GM20431 (cell line): ENCODE measurements around the gene WNK2.

Experiments used
- in situ Hi-C: fragments of 300-500 bp; cut with MseI, MboI; formaldehyde crosslinking; loops from one replicate; pipeline ENCODE4 v1.15.0; 2020; ENCODE audit warnings: low sequenced_read_pairs; ENCODE audit not compliant: unreplicated experiment

Gene WNK2

DNA sequence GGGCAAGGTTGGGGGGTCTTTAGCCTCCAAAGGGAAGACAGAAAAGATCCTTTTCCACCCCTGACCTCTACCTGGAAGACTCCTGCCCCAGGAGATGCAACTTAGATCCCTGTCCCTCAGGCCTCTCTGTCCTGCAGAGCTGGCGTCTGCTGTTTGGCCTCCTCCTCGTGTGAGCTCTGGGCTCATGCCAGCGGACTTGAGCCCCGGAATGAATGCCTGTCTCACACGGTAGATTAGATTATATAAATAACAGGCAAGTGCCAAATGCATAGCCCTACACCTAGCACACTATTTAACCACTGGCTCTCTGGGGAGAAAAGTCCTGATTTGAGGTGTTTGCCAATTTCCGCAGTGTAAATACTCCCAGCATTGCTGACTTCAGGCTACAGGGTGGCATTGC lies 1.4 kb upstream of the WNK2 start:
- in situ Hi-C loops: no loop called here

DNA sequence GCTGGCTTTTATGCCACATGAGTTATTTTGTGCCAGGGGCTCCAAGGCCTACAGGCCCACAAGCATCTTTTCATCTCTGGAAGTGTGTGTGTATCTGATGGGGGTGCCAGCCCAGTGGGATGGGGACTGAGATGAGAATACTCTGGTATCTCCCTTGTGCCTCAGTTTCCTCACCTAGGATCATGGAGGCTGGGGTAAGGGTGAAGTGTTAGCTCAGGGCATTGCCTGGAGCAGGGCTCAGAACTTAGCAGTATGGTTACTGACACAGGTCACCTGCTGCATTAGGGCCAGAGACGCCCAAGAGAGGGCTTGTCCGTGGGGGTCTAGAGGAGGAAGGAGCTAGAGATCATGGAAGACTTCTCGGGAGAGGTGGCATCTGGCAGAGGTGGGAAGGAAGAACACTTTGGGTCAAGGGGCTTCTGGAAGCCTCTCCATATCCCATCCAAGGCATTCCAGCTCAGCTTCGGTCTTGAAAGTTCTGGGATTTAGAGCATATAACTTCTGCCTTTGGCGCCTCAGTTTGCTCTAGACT lies 742 bp upstream of the WNK2 start:
- in situ Hi-C loops: no loop called here

DNA sequence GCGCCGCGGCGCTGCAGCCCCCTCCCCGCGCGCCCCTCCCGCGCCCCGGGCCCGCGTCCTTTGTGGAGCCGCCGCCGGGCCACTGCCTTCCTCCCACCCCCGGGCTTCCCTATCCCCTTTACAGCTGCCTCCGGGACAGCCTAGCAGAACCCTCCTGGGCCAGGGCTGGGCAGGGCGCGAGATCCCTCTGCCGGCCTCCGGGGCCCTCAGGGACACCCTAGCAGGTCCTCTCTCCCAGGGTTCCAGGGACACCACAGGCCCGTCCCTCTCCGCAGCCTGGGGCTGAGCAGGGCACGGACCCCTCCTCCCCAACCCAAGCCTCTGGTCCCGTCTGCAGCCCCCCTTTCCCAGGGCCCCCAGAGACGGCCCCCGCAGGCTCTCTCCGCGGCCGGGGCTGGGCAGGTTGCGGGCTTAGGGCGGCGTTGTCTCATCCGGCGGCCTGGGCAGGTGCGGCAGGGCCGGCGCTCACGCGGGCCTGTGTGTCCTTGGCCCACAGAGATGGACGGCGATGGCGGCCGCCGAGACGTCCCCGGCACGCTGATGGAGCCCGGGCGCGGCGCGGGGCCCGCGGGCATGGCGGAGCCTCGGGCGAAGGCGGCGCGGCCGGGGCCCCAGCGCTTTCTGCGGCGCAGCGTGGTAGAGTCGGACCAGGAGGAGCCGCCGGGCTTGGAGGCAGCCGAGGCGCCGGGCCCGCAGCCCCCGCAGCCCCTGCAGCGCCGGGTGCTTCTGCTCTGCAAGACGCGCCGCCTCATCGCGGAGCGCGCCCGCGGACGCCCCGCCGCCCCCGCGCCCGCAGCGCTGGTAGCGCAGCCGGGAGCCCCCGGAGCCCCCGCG lies 710 bp downstream of the WNK2 start:
- in situ Hi-C loops: no loop called here

DNA sequence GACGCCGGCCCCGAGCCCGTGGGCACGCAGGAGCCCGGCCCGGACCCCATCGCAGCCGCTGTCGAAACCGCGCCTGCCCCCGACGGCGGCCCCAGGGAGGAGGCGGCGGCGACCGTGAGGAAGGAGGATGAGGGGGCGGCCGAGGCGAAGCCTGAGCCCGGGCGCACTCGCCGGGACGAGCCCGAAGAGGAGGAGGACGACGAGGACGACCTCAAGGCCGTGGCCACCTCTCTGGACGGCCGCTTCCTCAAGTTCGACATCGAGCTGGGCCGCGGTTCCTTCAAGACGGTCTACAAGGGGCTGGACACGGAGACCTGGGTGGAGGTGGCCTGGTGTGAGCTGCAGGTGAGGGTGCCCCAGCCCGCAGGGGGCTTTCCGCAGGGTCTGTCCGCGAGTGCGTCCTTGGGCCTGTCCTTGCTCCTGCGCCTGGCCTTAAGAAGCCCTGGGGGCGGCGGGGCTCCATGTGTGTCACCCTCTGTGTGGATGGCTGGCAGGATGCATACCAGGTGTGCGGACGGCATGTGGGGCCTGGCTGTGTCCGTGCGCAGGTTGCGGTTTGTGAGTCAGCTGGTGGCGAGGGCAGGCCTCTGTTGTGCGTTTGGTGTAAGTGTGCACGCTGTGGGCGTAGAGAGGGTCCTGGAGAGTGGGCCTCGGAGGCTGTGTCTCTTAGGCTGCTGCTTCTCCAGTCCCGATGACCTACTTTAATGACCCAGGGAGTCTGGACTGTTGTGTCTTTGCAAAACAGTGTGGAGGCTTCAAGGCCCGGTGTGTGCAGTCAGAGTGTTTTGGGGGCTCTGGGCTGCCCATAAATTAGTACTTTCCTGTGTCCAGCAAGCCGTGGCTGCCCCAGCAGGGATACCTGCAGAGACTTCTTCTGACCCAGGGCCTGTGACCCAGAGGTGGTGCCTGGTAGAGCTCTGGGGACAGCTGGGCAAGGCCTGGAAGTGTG lies 1.6 kb downstream of the WNK2 start:
- in situ Hi-C loops: no loop called here

DNA sequence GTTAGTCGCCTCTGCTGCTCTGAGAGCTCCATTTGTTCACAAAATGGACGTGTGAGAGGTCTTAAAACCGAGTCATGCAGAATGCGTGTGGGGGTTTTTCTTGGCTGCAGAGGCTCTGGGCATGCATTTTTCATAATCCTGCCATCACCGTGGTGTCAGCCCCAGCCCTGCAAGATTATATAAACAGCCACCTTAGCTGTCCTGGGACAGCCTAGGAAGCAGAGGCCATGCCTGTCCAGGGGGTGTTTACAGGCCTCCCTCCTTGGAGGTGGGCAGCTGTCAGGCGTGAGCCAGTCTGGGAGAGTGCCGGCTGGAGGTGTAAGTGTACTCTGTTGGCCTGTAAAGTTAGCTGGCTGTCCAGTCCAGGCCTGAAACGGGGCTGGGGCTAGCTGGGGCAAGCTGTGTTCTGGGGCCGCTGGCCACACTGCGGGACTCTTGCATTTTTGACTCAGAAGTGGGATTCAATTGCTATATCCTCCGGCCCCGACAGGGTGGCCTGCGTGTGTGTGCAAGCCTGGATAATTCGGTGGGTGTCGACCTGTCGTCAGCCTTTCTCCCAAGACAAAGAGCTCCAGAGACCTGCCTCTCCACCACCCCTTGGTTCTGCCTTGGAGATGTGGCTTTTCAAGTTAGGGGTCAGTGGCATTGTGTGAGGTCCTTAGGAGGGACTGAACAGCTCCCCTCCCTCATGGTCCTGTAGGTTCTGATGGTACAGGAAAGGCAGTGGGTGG lies 2.4 kb downstream of the WNK2 start:
- in situ Hi-C loops: no loop called here

DNA sequence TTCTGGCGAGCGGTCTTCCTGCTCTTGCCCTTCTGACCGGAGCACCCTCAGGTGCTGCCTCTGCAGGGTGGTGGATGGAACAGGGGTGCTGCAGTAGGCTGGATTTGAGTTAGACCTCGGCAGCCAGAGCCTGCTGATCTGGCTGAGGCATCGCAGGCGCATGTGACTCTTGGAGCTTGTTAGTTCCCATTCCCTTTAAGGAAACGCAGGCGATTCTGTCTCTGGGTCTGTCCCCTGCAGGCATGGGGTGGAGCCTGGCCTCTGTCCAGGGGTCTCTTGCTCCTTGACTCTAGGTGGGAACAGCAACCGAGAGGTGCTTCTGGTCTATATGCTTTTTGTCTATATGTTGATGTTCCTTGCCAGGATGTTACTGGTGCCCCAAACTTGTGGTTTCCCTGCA lies 3.1 kb downstream of the WNK2 start:
- in situ Hi-C loops: no loop called here

DNA sequence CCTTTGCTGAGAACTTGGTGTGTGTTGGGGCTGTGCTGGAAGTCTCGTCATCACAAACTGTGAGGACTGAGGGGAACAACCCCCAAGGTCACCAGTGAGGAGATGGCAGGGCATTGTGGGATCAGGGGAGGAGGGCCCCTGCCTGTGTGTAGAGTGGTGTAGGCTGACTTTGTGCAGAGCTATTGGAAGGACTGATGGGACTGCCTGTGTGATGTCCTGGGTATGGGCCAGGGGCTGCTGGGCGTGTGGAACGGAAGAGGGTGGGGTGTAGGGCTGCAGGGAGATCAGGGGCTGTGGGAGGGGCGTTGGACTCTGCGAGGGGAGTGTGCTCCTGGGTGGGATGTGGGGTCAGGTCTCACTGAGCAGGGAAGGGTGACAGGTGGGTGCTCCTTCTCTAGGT lies 3.6 kb downstream of the WNK2 start:
- in situ Hi-C loops: no loop called here

DNA sequence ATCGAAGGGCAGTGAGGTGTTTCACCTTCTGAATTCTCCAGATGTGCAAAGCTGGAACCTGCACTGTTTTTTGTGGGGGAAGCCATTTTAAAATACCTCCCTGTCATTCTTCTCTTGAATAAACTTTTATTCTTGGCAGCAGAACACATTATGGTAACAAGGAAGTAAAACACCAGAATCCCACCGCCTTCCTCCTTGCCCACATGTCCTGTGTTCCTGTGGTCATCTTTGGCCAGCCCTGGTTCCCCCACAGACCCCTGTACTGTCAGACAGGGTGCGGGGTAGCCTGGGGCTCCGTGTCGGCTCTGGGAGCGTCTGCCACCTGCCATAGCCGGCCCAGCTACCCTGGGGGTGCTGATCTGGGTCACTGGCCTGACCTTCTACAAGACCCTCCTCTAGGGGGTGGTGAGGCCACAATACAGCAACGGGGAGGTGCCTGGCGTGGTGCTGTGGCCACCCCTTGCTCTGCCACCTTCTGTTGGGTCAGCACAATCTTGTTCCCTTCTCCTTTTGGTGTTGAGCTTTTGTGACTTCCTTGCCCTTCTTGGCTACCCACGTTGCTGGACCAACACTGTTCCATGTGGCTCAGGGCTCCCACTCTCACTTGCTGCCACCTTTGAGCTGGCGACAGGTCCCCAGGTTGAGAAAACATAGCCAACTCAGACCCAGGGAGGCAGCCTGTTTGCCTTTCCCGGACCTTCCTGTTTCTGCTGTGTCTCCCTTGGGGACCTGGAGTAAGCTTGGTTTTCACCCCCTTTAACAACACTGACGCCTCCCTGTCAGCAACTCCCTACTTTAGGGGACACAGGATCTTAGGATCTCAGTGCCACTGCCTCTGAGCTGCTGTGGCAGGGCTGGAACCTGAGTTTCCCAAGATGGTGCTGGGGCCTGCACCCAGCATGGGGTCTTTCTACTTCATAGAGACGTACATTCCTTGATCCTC lies 4.8 kb downstream of the WNK2 start:
- in situ Hi-C loops: no loop called here

DNA sequence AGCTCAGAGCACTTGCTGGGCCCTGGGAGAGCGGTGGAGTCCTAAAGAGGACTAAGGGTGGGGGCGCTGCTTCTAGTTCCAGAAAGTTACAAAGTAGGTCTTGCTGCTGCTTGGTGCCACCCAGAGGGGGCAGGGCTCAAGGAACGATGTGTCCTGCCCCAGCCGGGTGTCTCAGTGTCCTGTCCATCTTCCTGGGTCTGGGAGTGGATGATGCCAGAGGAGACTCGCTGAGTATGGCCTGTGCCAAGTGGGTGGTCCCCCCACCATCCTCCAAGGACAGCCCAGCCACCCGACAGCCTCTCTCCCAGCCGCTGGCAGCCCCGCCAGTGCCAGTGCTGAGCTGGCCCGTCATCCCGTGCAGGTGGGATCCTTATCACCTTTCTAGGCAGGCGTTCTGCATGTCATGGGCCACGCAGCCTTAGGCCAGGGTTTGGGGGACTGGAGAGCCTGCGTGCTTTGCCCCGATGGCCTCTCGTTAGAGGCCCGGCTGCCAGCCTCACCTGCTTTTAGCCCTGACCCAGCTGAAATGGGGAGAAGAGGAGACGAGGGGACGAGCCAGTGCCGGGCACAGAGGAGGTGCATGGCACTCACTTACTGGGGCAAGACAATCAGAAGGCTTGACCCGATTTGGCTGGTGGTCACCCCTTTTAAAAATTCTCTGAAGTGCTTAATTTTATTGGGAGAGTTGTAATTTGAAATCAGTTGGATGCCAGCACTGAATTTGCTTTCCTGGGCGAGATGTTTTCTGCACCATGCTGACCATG lies 5.6 kb downstream of the WNK2 start:
- in situ Hi-C loops: no loop called here

DNA sequence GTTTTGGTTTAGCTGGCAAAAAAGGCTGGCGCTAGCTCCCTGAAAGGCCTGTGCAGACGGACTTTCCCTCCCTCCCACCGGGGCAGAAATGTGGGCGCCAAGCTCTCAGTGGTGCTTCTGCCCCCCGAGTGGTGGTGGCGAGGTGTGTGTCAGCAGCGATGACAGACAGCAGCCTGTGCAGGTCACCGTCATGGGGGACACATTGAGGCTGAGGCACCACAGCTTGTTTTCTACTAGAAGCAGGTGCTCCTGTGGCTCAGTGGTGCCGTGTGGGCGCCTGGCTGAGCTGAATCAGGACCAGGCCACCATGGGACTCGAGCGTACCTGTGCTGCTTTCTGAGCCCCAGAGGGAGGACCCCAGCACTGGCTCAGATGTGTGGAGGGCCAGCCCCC lies 6.2 kb downstream of the WNK2 start:
- in situ Hi-C loops: no loop called here

DNA sequence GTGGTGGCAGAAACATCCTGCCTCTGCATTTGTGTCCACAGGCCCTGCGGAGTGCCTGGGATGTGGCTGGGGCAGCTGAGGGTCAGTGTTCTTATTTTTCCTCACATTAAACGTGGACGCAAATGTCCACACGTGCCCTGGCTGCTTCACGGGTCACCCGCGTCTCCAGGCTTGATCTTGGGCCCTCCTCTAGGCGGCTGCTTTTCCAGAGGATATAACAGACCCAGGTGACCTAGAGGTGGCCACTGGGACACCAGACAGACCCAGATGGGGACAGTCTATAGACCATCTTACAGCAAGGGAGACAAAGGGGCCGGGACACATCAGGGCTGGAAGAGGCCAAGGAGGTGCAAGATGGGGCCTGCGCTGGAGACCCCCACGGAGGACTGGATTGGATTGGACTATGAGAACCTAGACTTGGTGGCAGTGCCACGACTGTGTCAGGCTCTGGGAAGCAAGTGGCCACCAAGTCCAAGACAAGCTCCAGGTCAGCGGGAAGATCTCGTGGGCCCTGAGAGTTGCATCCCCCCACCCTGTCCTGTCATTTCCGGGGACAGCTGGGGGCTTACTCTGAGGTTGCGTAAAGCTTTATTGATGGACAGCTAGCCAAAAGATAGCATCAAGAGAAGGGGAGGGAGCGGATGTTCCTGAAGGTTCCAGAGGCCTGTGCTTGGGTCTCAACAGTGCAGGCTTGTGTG lies 6.9 kb downstream of the WNK2 start:
- in situ Hi-C loops: no loop called here

DNA sequence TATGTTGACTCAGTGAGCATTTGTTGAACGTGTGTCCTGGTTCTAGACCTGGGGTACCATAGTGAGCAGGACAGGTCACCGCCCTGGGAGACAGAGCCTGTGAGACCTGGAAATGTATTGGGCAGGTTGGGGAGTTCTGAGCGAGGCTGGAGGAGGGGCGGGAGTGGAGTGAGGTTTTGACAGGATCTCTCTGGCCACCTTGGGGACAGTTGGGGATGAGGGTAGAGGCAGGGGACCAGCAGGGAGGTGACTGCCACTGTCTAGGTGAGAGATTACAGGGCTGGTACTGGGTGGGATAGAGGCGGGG lies 7.4 kb downstream of the WNK2 start:
- in situ Hi-C loops: no loop called here

DNA sequence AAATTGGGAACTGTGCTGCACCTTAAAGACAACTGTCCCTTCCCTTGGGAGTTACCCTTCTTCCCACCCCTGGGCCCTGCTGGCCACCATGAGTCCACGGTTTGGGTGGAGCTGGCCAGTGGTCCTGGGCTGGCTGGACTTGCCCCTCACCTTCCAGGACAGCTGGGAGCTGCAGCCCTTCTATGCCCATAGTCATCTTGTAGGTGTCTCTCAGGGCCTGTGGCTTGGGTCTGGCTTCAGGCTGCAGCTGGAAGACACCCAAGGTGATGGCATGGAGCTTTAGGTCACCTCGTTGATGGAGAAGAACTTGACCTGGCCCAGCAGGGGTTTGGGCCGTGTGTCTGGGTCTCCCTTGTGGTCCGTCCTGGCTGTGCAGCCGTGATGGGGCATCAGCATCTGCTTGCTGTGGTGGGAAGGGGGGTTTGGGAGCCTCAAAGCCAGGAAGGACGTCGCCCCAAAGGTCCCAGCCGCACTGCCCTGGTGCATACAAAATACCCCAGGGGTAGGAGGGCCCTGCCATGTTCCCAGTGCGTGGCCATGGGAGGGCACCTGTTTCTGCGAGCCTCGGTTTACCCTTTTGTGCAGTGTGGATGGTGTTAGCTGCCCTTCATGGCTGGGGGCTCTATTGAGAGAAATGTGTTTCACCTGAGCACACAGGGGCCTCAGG lies 8.9 kb downstream of the WNK2 start:
- in situ Hi-C loops: no loop called here

DNA sequence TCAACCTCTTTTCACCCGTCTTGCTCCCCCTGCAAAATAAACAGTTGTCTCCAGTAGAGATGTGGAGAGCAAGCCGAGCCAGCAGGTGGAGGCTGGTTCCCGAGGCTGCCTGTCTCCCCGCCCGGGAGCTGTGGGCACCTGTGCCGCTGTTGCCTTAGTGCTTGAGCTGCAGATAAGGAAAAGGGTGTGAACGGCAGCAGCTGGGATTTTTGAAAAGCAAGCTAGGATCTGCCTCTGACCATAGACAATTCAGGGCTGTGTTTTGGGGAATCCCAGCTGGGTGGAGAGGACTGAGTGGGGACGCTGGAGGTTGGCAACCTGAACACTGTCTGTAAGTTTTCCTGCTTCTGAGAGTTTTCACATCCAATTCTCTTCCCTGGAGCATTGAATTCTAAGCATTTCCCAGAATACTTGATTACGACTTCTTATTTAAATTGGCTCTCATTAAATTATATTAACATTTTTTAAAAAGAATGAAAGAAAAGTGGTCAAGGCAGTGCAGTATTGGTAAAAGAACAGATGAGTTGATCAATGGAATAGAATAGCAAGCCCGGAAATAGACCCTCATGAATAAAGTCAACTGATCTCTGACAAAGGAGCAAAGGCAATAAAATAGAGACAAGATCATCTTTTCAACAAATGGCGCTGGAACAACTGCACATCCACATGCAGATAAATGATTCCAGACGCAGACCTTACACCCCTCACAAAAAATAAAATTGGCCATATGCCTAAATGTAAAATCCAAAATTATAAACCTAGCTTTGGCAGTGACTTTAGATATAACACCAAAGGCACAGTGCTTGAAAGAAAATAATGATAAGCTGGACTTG lies 9.7 kb downstream of the WNK2 start:
- in situ Hi-C loops: no loop called here

DNA sequence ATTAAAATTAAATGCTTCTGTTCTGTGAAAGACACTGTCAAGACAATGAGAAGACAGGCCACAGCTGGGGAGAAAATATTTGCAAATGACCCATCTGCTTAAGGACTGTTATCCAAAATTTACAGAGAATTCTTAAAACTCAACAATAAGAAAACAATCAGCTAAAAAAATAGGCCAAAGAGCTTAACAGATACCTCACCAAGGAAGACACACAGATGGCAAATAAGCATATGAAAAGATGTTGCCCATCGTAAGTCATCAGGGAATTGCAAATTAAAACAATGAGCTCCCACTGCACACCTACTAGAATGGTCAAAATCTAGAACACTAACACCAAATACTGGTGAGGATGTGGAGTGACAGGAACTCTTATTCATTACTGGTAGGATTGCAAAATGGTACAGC lies 10.3 kb downstream of the WNK2 start:
- in situ Hi-C loops: no loop called here

DNA sequence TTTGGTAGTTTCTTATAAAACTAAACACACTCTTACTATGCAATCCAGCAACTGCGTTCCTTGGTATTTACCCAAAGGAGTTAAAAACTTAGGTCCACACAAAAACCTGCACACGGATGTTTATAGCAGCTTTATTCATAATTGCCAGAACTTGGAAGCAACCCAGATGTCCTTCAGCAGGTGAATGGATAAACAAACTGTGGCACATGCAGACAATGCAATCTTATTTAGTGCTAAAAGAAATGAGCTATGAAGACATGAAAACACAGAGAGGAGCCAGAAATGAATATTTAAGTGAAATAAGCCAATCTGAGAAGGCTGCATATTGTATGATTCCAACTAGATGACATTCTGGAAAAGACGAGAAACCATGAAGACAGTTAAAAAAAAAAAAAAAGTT lies 10.7 kb downstream of the WNK2 start:
- in situ Hi-C loops: no loop called here
